ENCODE results near the gene AIMP1.
"Not testable (repeated sequence)": the region's sequence is repeated elsewhere in the genome, so short reads cannot be mapped to it uniquely, and the experiment has no call there.

The AIMP1 gene

GRCh38 chr4:106353786-106354185 lies 37.4 kb downstream of the AIMP1 start:
- no peak for DNase-seq (ENCODE audit: low spot score)

GRCh38 chr4:106355193-106355592 lies 38.8 kb downstream of the AIMP1 start:
- DNase-seq (ENCODE audit: low spot score), result no peak

DNA sequence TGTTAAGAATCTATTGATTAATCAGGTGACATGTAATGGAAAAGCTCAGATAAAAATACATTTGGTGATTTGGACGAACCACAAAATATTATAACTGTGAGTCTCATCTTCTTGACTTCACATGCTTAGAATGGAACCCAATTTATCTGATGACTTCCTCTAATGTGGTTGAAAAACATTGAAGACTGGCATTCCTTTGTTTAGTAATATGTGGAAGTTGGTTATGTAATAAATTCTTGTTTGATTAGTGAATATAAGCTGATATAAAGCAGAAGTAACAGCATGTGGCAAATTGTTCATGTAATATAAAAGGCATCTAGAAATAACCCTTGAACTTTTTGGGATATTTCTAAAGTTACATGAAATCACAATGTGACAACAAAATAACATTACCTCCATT lies 42.5 kb downstream of the AIMP1 start:
- no peak for DNase-seq (ENCODE audit: low spot score)

GRCh38 chr4:106362086-106362825 lies 45.9 kb downstream of the AIMP1 start:
- DNase-seq (ENCODE audit: low spot score), result no peak

DNA sequence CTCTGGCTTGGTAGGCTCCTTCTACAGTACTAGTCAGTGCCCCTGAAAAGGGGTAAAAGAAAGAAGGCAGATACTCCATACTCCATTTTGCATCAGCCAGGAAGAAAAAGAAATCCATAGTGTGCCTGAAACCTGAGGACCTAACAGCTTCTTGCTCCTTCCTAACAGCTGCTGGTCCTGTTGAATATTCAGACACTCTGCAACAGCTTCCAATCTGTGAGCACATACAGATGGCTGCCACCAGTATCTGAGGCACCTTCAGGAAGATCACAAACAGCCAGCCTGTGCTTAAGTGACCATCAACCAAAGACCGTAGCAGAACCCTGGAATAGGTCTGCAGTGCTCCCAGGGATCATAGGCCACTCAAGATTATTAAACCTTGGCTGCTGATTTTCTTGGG lies 47.9 kb downstream of the AIMP1 start:
- no peak for DNase-seq (ENCODE audit: low spot score)

DNA sequence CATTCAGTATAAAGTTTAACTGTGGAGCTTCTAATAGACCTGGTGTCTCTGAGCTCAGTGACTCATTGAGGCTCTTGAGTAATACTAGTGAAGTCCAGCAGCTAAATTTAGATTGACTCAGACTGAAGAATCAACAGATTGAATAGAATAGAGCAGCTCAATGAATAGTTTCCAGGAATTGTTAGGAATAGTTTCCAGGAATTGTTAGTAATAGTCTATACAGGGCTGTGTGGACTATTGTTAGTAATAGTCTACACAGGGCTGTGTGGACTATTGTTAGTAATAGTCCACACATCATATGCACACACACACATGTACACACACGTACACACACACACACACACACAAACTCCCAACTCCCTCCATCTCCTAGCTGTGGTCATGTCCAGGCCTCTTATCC lies 49.3 kb downstream of the AIMP1 start:
- DNase-seq (ENCODE audit: low spot score), result no peak

GRCh38 chr4:106366026-106366425 lies 49.7 kb downstream of the AIMP1 start:
- DNase-seq (ENCODE audit: low spot score), result no peak

- DNase-seq (ENCODE audit: low spot score), result no peak
Measured at GRCh38 chr4:106367072-106367471, 50.7 kb downstream of the AIMP1 start.

DNA sequence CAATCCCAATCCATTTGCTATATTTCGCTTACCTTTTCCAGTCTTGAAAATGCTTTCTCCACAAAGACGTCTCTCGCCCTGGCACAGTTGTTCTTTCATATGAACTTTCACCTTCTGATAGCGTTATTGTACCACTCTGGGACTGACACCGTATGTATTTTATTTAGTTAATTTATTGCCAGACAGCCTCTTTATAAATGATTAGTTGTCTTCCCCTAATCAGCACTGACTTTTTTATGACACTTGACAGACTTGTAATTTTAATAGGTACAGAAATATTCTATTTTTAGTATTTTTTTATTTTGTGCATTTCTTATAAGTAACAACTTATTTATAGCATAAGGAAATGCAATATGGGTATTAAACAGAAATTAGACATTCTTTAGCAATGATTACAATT lies 52.3 kb downstream of the AIMP1 start, which contains the start of gene GIMD1:
Gene GIMD1, minus strand, starts transcription at position 101 of the 400 bp plus-strand sequence. CDS start 1,343 bp downstream, outside the sequence.
- DNase-seq (ENCODE audit: low spot score), result no peak

DNA sequence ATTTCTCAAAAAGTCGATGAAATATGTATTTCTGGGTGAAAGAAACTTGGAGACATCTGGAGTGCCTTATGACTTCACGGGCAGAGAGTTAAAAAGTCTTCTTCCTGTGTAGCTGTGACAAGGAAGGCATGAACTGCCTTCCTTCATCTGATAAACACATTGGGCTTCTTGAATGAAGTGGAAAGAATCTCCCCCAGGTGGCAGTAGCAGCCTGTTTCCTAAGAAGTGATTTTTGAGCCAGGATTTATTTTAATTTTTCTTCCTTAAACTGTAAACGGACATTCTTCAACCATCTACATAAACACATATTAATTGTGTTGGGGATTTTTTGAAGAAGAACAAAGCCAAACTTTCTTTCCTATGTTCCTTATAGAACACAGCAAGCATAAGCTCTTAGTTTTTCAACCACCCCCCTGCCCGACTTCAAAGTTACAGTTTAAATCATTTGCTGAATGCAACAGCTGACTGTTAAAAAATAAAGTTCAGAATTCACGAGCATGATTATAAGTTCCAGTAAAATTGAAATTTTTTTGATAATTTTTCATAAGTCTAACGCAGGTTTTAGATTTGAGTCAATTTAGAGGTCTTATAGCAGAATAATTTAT lies 53.2 kb downstream of the AIMP1 start:
- peak; percentile 6 for DNase-seq (ENCODE audit: low spot score)

- DNase-seq (ENCODE audit: low spot score), result no peak
Measured at GRCh38 chr4:106370214-106370613, 53.9 kb downstream of the AIMP1 start.

DNA sequence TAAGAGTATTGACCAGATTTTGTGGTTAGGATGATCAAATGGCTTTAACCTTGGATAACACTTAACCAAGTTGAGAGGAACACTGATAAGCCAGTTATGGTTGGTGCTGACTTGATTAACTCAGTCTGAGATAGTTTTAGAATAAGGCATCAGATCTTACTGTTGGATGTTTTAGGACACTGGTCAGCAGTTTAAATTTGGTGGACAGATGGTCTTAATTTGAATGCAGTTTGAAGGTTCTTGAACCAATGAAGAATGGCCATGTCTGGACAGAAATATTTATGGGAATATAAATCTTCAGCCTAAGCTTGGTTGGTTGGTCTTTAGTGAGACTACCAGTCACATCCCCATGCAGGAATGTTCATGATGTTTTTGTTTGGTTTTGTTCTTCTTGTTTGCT lies 54.8 kb downstream of the AIMP1 start:
- no peak for DNase-seq (ENCODE audit: low spot score)

DNA sequence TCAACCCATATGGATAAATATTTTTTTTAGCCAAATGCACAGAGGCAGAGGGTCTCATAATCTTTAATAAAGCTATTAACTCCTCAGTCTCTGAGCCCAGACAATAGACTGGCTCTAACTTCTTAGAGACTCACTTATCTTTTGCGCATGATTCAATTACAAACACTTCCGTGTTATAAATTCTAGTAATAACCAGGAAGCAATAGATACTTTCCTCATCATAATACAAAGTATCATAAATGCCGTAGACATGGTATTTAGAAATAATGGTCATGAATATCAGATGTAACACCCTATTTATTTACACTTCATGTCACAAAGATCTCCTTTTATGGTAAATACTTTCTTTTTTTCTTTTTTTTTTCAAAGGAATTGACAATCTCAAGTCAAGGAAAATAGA lies 56.7 kb downstream of the AIMP1 start:
- DNase-seq (ENCODE audit: low spot score), result no peak

GRCh38 chr4:106380179-106380578 lies 63.8 kb downstream of the AIMP1 start:
- no peak for DNase-seq (ENCODE audit: low spot score)

- no peak for DNase-seq (ENCODE audit: low spot score)
Measured at GRCh38 chr4:106384878-106385277, 68.5 kb downstream of the AIMP1 start.

DNA sequence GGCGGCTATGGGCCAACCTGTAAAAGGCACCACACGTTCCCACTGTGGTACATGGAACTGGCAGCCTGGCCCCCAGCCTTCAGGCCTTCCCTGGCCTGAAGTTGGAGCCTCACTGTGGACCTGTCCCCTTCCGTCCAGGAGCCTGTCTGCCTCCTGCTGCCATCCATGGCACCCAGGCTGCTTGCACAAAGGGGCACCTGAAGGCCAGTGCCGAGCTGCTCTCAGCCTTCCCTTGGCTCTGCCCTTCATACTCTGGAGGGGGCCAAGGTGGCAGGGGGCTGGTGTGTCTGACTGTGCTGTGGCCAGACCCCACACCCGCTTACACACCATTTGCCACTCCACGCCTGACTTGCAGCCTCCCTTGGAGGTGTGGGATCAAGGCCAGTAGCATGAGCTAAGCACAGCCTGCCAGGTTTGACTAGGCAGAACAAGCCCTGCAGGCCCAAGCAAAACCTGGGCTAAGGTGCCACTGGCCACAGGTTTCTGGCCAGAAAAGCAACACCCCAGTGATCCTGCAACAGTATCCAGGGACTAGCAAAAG lies 69.6 kb downstream of the AIMP1 start:
- no peak for DNase-seq (ENCODE audit: low spot score)

- DNase-seq (ENCODE audit: low spot score), result no peak
Measured at GRCh38 chr4:106395582-106395981, 79.2 kb downstream of the AIMP1 start.

DNA sequence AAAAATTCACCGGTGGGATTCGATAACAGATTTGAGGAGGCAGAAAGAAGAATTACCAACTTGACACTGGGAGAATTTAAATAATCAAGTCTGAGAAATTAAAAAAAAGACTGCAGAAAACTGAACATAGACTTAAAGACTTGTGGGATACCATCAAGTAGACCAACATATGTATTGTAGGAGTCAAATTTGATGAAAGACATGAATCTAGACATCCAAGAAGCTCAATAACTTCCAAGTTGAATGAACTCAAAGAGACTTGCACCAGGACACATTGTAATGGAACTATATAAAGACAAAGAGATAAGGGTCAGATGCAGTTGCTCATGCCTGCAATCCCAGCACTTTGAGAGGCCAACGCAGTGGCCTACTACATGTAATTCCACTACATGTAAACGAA lies 82.5 kb downstream of the AIMP1 start:
- DNase-seq (ENCODE audit: low spot score), result not testable (repeated sequence)
